NCI-H1092 (cell line): Measurements from ENCODE around the gene WWOX.
"Not testable (repeated sequence)": the region's sequence is repeated elsewhere in the genome, so short reads cannot be mapped to it uniquely, and the experiment has no call there.

Experiments
- DNase-seq: peaks from one replicate; lab custom pipeline; 2025; lab: John Stamatoyannopoulos, UW

WWOX gene

DNA sequence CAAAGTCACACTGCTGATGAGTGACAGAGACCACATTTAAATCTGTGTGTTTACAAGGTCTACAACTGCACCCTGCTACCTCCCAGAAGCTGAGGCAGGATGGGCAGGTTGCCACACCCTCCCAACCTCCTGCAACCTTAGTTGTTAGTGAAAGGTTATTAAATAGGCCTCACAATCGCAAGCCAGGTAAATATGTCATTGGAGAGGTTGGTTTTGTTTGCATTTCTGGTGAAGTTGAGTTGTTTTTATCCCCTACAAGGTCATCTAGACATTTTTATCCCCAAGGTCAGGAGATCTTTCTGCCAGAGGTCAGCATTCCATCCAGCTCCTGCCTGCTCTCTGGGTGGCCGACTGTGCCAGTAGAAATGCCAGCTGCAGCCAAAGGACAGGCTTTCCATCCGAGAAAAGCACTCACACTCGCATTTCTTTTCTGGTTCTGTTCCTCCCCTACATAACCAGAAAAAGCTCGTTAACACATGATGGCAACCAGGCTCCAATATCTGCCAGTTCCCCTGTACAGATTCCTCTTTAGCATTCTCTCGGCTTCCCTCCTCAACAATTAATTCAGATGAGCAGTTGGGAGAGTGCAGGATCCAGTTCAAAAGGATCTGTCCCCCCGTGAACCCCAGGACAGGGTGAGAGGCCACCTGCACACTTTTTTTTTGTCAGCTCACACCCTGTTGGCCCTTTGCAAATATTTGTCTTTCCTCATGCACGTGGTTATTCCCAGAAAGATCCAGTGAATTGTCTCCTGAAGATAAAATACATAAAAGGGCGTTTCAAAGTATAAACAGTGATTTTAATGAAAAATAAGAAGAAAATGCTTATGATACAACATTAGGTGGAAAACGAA lies 938.3 kb downstream of the WWOX start:
- no peak for DNase-seq

DNA sequence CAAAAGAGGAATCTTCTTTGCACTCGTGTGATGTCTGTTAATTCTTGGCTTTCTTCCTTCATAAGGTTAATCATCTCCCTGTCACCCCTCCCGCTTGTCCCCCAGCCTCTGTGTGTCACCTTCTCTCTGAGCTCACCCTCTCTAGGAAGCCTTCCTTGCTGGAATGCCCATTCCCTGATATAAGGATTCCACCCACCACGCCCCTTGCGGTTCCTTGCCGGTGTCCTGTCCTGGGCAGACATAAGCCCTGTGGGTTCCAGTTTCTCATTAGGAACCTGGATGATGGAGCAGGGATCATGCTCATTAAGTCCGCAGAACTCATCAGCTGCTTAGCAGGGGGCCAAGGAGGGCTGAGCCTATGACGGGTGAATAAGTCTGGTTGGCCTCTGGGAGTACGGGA lies 941.8 kb downstream of the WWOX start:
- DNase-seq, result no peak

DNA sequence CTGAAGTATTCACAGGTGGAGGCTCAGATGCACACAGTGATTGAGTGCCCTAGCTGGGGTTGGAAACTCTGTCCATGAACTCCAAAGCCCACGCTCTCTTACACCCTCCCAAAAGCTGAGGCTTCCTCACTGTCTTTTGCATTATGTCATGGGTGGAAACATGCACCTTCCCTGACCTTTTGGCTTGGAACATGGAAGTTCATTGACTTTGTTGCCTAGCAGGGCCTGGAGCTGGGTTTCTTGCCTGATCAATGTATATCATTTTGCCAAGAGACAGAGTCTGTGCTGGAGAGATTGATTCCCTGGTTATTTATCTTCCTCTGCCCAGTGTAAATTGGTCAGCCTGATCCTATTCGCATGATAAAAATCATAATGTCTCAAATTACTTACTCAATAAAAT lies 942.7 kb downstream of the WWOX start:
- DNase-seq, result no peak

DNA sequence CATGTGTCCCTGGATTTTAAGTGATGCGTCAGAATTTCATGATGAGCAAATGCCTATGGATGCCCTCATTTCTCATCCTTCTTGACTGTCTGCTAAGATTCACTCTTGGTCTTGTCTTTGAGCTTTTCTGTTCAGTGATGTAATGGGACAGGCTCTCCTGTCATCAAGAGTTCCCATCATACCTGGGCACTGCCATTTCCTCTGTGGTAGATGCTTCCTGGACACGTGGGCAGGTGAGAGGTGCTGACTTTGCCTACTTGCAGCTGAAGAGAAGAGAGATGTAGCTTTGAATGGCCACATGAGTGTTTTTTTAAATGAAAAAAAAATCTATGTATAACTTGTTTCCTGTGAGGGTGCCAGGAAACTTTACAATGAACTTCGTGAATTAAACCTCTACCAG lies 943.4 kb downstream of the WWOX start:
- DNase-seq, result no peak

DNA sequence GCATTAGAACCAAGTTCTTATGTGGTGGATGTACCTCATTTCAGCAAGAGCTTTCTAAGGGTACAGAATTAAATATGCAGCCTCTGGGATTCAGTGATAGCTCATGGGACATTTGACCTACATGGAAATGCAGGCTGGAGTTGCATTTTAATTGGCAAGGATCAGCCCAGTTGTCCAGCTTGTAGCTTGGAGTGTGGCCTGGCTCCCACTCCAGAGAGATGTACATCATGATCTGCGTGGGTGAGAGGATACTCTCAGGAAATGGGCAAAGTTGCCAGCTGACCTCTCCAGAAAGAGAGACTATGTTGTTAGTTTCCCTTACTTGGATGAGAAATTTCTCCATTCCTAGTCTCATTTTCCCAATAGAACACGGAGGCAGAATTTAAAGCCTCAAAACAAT lies 945.7 kb downstream of the WWOX start:
- DNase-seq, result no peak

DNA sequence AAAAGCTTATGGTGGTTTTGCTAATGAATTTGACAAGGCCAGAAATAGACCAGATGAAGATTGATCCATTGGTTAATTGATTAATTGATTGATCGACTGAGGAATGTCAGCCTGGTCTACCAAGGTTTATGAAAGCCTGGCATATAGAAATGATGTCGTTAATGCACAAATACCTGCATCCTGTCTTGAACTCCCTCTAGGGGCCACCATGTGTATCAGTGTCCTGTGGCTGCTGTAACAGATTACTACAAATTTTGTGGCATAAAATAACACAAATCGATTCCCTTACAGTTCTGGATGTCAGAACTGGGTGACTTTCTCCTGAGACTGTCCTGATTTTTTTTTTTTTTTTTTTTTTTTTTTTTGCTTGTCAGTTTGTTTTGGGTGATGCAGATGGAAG lies 947.9 kb downstream of the WWOX start:
- no peak for DNase-seq

DNA sequence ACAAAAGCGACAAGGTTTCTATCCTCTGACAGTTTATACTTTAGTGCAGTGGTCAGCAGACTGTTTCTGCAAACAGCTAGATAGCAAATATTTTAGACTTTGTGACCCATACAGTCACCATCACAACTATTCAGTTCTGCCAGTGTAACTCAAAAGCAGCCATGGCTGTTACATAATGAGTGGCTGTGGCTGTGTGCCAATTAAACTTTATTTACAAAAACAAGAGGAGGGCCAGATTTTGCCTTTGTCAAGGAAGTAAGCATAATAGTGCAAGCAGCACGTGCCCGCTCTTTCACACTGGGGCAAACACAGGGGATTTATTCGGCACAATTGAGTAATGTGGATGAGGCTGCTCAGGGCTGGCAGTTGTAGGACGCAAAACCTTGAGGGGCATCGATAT lies 949.6 kb downstream of the WWOX start:
- DNase-seq, result no peak

DNA sequence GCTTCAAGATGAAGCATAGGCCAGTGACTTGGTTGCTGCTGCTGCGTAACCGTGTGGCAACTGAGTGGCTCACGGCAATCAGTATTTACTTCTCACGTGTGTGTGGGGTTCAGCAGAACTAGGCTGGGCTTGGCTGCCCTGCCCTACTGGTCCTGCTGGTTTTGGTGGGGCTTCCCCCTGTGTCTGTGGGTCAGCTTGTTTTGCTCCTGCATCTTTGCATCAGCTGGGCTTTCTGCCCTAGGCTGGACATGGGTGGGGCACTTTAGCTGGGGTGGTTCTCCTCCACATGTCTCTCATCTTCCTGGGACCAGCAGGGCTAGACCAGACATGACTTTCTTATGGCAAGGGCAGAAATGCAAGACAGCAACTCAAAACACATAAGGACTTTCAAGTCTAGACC lies 950.6 kb downstream of the WWOX start:
- no peak for DNase-seq

DNA sequence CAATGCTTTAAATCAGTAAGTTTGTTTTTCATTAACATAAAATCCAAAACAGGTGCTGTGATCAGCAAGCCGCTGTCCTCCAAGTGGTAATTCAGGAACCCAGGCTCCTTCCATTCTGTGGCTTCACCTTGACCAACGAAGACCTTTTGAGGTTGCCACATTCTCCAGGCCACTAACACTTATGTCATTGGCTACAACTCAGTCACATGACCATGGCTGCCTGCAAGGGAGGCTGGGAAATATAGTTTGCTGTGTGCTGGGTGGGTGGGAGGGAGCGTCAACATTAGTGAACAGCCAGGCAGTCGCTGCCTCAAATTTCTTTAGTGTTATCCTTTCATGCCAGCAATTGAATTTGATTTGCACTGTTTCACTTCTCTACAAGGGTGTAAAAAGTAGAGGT lies 951.9 kb downstream of the WWOX start:
- no peak for DNase-seq

DNA sequence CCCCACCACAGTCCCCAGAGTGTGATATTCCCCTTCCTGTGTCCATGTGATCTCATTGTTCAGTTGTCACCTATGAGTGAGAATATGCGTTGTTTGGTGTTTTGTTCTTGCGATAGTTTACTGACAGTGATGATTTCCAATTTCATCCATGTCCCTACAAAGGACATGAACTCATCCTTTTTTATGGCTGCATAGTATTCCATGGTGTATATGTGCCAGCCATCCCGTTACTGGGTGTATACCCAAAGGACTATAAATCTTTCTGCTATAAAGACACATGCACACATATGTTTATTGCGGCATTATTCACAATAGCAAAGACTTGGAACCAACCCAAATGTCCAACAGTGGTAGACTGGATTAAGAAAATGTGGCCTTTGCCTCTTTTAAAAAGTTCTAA lies 952.7 kb downstream of the WWOX start:
- not testable (repeated sequence) for DNase-seq

DNA sequence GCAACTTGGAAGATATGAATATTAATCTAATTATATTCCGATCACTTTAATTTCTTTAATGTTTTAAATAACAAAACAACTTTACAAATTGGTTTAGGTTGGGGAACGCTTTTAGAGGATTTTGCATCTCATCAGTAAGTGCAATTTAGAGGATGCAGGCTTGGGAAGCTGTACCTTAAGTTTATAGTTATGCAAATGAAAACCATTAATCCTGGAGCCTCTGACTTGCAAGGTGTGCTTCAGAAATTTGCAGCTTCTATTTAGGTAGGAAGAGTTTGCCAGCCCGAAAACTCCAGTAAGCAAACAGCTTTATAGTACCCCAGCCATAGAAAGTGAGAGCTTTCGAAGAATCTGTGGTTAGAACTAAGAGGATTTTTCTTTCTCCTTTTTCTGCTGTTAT lies 954.1 kb downstream of the WWOX start:
- DNase-seq, result no peak

DNA sequence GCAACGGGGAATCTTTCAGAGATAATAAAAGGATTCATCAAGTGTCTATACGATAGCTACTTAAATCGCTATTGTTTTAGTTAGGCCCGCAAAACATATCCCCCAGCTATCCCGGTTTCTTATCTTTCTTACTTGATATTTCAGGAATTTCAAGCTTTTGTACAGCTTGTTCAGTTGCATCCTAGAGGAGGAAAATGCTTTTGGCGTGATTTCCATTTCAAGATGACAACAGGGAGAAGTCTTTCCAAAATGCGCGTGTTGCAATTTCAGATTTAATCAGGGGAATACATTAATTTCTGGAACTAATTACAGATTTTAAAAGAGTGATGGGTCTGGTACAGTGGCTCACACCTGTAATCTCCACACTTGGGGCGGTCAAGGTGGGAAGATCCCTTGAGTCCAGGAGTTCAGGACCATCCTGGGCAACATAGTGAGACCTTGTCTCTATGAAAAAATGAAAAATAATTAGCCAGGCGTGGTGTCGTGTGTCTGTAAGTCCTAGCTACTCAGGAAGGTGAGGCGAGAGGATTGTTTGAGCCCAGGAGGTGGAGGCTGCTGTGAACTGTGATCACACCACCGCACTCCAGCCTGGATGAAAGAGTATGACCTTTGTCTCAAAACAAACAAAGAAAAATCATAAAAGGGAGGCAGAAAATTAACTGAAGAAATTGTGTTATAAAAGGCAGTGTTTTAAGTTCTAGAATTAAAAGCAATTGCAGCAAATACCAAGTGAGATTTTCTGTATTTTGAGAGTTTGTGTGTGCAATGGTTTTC lies 954.9 kb downstream of the WWOX start:
- DNase-seq, result no peak

DNA sequence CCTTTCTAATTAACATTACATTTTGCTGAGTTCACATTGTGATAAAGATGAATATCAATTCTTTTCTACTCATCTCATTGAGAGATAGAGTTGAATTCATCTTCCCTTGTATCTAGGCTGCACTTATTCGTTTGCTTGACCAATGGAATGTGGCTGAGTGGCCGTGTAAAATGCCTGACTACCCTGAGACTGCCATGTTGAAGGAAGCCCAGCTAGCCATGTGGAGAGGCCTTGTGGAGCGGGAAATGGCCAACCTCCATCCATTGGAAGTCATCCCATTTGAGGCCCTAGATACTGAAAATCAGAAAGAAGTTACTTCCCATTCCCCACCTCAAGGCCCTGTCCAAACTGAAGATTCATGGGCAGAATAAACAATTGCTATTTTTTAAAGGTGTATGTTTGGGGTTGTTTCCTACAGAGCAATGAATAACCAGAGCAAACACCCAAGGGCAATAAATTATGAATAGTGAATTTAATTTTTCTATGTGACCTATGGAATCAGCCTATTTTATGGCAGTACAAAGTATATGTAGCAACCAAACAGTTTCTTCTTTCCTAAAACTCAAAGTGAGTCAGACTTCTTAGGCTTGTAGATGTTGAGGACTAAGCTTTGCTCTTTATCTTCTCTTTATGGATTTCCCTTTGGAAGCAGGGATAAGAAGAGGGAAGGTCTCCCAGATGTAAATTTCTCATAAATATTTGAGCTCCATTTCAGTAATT lies 956.0 kb downstream of the WWOX start:
- DNase-seq, result no peak

DNA sequence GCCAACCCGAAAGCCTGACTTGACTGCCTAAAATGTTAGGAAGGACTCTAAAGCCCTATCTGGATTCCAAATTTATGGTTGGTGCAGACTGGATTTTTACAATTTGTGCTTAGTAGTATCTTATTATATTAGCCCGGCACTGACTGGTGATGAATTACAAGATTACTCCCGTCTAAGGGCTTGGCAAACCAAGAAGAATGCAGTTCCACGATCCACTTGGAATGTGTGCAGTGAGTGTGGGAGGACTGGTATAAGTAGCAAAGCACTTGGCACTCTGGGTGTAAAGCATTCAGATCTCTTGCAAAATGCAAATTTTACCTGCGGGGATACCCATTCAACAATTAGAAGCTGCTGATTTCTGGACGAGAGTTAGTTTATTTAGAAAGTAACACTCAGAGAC lies 961.7 kb downstream of the WWOX start:
- DNase-seq, result no peak

DNA sequence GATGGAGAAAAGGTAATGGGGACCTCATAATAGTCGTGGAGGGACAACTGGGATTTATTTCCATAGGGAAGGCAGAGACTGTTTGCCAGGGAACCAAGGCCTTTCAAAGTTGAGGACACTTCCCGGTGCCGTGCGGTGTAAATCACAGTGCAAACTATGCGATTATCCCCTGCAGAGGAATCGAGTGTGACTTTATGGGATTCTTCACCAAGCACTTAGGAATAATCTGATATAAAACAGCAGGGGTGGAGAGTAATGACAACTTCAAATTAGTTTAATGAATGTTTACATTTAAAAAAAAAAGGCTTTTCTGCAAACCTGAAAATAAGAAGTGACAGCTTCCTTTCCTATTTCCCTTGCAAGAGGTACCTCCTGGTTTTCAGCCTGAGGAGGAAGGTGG lies 962.9 kb downstream of the WWOX start:
- no peak for DNase-seq

DNA sequence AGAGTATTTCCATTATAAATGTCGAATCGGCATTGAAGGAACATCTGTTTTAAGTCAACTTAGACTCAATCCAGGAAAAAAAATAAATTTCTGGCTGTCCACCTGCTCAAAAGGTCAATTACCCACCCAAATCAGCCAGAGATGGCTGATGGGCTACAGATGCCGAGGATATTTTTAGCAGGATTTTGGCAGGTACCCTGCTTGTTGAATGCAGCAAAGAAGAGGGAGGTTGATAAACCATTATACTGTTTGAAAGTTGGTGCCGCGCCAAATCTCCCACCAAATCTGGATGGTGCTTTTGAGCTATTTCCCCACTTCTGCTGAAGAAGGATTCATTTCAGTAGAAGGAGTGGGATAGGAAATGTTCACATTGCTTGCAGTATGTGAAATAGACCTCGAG lies 963.4 kb downstream of the WWOX start:
- peak; percentile 37 for DNase-seq

DNA sequence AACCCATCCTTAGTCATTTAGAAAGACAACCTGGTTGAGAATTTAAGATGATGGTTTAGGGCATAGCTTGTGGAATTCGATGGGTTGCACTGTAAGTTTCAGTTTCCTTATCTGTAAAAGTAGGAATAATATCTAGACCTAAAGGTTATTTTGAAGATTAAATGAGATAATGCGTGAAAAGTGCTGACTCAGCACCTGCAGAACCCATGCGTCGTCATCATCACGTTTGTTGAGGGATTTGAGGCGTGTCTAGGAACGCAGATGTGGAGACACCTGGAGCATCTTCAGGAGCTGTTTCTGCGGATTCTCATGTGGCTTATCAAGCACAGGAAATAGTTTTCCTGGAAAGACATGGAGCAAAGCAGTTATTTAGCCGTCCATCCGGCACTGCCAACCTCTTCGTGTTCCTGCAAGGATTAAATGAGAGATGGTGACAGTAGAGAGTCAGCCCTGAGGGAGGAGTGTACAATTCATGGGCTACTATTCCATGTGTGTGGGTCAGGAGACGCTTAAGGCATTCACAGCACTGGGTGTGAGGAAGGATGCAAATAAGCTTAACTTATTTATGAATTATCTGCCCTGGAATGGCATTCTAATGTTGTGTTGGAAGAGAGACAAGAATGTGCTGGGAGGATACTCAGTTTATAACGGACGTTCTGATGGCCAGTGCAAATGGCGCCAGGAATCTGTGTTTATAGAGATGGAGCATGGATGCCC lies 965.0 kb downstream of the WWOX start:
- no peak for DNase-seq

DNA sequence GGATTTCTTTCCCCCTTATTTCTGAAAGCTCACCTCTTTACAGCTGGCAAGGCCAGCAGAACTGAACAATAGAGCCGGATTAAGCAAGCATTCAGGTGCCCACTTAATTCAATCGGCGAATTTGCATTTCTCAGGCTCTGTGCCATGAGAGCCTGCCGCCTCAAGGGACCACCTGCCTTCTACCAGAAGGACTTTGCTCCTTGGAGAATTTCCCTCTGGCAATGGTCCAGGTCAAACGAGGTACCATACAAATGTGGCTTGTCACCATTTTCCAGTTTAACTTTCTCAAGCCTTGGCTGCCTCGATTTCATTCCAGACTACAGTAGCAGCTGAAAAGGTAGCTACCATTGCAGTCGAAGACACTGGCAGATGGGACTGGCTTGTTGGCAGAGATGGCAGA lies 967.1 kb downstream of the WWOX start:
- peak; percentile 47 for DNase-seq

DNA sequence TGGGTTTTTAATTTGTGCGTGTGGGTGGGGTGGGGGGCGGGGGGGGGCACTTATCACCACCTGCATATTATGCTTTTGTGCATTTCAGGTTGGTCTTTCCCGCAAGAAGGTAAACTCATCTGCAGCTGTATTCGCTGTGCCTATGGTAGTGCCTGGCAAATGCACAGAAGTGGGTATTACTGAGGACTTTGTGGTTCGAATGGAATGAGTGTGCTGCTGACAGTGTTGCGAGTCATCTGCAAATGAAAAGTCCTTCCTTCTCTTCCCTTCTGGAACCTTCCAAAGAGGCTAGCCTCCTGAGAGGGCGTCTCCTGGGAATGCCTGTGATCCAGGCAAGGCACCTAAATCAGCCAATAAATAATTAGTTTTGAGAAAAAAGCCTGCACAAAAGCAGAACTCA lies 968.1 kb downstream of the WWOX start:
- no peak for DNase-seq

DNA sequence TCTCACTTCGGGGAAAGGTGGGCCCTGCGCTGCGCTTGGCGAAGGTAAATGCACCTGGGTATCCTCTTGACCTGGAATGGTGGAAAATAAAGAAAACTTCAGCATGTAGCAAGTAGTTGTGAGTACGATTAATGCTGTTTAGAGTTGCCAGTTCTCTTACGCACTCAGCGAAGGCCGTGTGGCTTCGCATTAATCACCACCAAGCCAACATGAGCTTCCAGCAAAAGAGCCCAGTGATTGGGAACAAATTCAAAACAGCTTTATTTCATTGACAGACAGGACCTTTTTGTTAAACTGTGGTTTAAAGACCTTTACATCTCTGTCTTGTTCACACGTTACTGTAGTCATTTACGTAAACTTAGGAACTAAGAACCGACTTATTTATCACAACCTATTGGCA lies 969.7 kb downstream of the WWOX start:
- no peak for DNase-seq

DNA sequence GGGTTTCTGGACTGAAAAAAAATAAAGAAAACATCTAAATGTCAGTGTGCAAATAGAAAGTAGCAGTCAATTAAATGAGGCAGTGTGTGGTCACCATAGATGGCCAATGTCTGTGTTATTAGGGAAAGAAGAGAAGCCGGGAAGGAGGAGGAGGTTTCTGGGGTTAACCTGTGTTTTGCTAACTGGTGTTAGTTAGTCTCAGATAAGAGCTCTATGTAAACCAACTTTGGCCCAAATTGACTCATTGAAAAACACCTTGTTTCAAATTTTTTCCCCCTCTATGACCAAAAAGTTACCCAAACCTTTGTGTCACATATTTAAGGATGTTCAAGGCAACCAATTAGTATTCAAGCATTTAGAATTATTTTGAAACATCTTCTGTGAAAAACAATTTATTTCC lies 970.2 kb downstream of the WWOX start:
- no peak for DNase-seq

DNA sequence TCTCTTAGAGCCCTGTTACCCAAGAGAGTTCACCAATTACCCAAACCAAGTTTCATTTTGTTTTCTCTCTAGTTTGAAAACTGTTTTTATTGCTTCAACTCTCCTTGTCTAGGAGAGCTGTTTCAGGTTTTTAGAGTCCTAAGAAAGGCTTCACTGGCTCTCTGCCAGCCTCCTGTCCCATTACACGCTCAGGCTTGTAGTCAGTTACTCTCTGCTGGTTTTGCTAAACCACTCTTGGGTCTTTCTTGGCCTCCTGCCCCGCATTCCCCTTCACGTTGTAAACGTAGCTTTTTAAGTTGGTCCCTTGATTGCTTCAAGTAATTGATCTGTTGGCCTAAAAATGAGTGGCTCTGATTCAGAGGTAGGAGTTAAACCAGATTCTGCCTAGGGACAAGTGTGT lies 972.0 kb downstream of the WWOX start:
- no peak for DNase-seq
